Endothelial cell of hepatic sinusoid (primary cell): ENCODE data around the gene ERCC1.

ENCODE experiments used
- in situ Hi-C: cut with HindIII; loops from 2 replicates; pipeline ENCODE4 v1.10.0; 2017; ENCODE audit warnings: low sequenced_read_pairs

Gene ERCC1

GRCh38 chr19:45368737-45369340, 54.9 kb downstream of the ERCC1 start:
- in situ Hi-C loops = no loop called here

- in situ Hi-C loops = no loop called here
Measured at GRCh38 chr19:45368127-45368526, 55.6 kb downstream of the ERCC1 start.

GRCh38 chr19:45364696-45365095, 59.0 kb downstream of the ERCC1 start:
- in situ Hi-C loops = no loop called here

- in situ Hi-C loops = no loop called here
Measured at GRCh38 chr19:45363861-45364459, 59.8 kb downstream of the ERCC1 start.

GRCh38 chr19:45362291-45362690, 61.4 kb downstream of the ERCC1 start:
- in situ Hi-C loops = no loop called here

GRCh38 chr19:45361608-45362007, 62.1 kb downstream of the ERCC1 start:
- in situ Hi-C loops = no loop called here

- in situ Hi-C loops = no loop called here
Measured at GRCh38 chr19:45358213-45358792, 65.4 kb downstream of the ERCC1 start.

- in situ Hi-C loops = no loop called here
Measured at GRCh38 chr19:45357445-45357783, 66.3 kb downstream of the ERCC1 start.
